CD4-positive, CD25-positive, alpha-beta regulatory T cell (primary cell): ENCODE data around the gene SUB1. TPM values are rescaled to one million over a fixed set of nuclear protein-coding genes. Genes with fewer than 3 reads are reported as not detected.

Experiments used
- ATAC-seq, 2 donors: fragments of 150-1000 bp; cut with Tn5 transposase; one replicate each; pipeline ENCODE4 v1.10.0; 2021; ENCODE audit warnings: low read depth in 2 of 2, moderate number of reproducible peaks in 2 of 2, moderate library complexity in 1 of 2
- DNase-seq, 3 donors: peaks; one replicate each; pipeline versions ENCODE4 v3.0.0 to v3.0.0-alpha.2; 2012 to 2022; ENCODE audit warnings: mixed read lengths in 1 of 3
- H3K27ac ChIP-seq: one replicate; pipeline ENCODE4 v1.7.0; 2013; ENCODE audit warnings: mild to moderate bottlenecking, low read length; ENCODE audit not compliant: insufficient read depth, poor library complexity, severe bottlenecking
- H3K27me3 ChIP-seq: one replicate; pipeline ENCODE4 v1.7.0; 2013; ENCODE audit warnings: low read length; ENCODE audit not compliant: control insufficient read depth, insufficient read depth
- H3K36me3 ChIP-seq: one replicate; pipeline ENCODE4 v1.7.0; 2013; ENCODE audit warnings: mild to moderate bottlenecking, low read length, moderate library complexity; ENCODE audit not compliant: control insufficient read depth, insufficient read depth
- H3K4me1 ChIP-seq: 2 replicates; pipeline ENCODE4 v1.7.0; 2013; ENCODE audit warnings: mild to moderate bottlenecking, low read length; ENCODE audit not compliant: insufficient read depth, control insufficient read depth, poor library complexity, severe bottlenecking
- H3K4me3 ChIP-seq: one replicate; pipeline ENCODE4 v1.7.0; 2013; ENCODE audit warnings: low read depth, mild to moderate bottlenecking, low read length, moderate library complexity
- H3K9me3 ChIP-seq, 2 experiments: 1 replicate in 1 of 2; 2 replicates in 1 of 2; pipeline ENCODE4 v1.7.0; 2013; ENCODE audit warnings: low read length in 2 of 2, mild to moderate bottlenecking in 1 of 2, moderate library complexity in 1 of 2; ENCODE audit not compliant: control insufficient read depth in 2 of 2
- H3K27ac Mint-ChIP-seq, 3 donors: one replicate each; pipeline ENCODE4 v1.8.0; 2020 to 2022; ENCODE audit warnings: mild to moderate bottlenecking in 3 of 3, mixed read lengths in 3 of 3, moderate library complexity in 2 of 3
- H3K27me3 Mint-ChIP-seq: one replicate; pipeline ENCODE4 v1.8.0; 2022; ENCODE audit warnings: mild to moderate bottlenecking, mixed read lengths
- H3K36me3 Mint-ChIP-seq: one replicate; pipeline ENCODE4 v1.8.0; 2020; ENCODE audit warnings: mixed read lengths
- H3K4me1 Mint-ChIP-seq, 4 donors: one replicate each; pipeline ENCODE4 v1.8.0; 2020 to 2022; ENCODE audit warnings: mixed read lengths in 4 of 4, mild to moderate bottlenecking in 1 of 4
- H3K4me3 Mint-ChIP-seq, 4 donors: one replicate each; pipeline ENCODE4 v1.8.0; 2020 to 2022; ENCODE audit warnings: mild to moderate bottlenecking in 4 of 4, mixed read lengths in 4 of 4, moderate library complexity in 3 of 4
- H3K9me3 Mint-ChIP-seq, 7 donors: one replicate each; pipeline ENCODE4 v1.8.0; 2020 to 2022; ENCODE audit warnings: mixed read lengths in 7 of 7, mild to moderate bottlenecking in 3 of 7, moderate library complexity in 2 of 7
- polyA plus RNA-seq, 4 donors: library from polyadenylated mRNA; unstranded; fragments of 300-500 nt; fragmentation: Illumina TruSeq; gene quantifications; one replicate each; pipeline ENCODE4 v1.2.3, GENCODE V29; 2021
- total RNA-seq: library from RNA; stranded (reverse); gene quantifications from one replicate; pipeline ENCODE4 v1.2.3, GENCODE V29; 2022

SUB1 gene
- total and polyA plus RNA-seq, 5 donors from 2014 or later, result 379 to 848 (median 595) TPM

DNA sequence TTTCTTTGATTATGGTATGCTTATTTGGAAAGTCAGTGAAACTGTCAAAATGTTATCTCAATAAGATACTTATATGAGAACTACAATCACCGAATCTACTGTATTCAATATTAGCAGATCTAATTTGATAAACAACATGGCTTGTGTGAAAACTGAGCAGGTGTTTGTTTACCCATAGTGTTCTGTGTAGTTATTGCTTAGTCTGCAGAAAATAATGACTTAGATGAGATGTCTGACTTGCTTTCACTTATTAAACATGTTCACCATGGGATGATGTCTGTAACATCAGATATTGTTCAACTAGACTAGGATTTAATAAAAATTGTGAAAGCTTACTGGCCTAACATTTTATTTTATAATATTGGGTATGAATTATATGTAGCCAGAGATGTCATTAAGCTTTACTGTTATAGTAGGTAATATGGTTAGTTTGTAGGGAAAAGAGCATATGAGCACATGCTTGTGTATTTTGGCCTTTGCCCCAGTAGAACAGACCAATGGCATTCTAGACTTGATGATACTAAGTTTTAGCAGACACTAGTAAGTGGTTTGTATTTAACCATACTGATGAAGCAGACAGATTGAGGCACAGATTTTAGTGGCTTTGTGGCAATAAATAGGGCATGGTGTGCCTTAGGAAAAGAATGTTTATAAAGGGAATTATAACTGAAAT is 16.4 kb downstream of the SUB1 start:
- Mint-ChIP-seq H3K27me3 (no peaks in the 10 kb centered on the region), H3K9me3 (no peaks in the 10 kb centered on the region), H3K4me1 (peaks cover 46 to 68% (median 50%) of the 10 kb centered on the region in 4 donors), H3K27ac (peak overlapping the region in 2 of 3 donors; percentile 11 to 65), H3K36me3 (peaks cover 47% of the 10 kb centered on the region), H3K4me3 (peak overlapping the region in 2 of 4 donors; percentile 21 to 43)
- no peaks in the 10 kb centered on the region for H3K9me3 ChIP-seq
- no peaks in the 10 kb centered on the region for H3K27me3 ChIP-seq
- H3K4me3 ChIP-seq, result no peak overlapping the region
- peaks cover 16% of the 10 kb centered on the region for H3K4me1 ChIP-seq
- peak overlapping the region; percentile 49 for H3K27ac ChIP-seq
- DNase-seq (no peak), ATAC-seq (no peak)
- peaks cover 83% of the 10 kb centered on the region for H3K36me3 ChIP-seq

DNA sequence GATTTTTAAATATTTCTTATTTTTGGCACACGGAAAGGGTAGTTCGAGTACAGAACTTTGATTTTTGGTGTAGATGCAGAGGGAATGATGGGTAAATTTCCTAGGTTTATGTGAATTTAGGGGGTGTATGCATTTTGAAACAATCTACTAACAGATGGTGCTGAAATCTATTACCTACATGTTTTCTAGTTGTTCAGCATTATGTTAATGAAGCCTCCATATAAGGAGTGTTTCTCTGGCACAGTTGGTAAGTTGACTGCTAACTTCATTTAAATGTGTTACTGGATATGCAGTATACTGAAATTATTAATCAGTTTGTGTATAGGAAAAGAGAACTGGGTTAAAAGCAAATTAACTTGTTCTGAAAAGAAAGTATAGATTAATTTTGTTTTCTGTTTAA is 17.5 kb downstream of the SUB1 start:
- no peak overlapping the region for H3K4me3 ChIP-seq
- Mint-ChIP-seq H3K27me3 (no peaks in the 10 kb centered on the region), H3K4me1 (peaks cover 38 to 59% (median 45%) of the 10 kb centered on the region in 4 donors), H3K9me3 (no peaks in the 10 kb centered on the region), H3K27ac (no peak overlapping the region), H3K36me3 (peaks cover 41% of the 10 kb centered on the region), H3K4me3 (no peak overlapping the region)
- H3K27ac ChIP-seq, result no peak overlapping the region
- H3K27me3 ChIP-seq, result no peaks in the 10 kb centered on the region
- peaks cover 6% of the 10 kb centered on the region for H3K4me1 ChIP-seq
- ATAC-seq (no peak), DNase-seq (no peak)
- peaks cover 83% of the 10 kb centered on the region for H3K36me3 ChIP-seq
- no peaks in the 10 kb centered on the region for H3K9me3 ChIP-seq

DNA sequence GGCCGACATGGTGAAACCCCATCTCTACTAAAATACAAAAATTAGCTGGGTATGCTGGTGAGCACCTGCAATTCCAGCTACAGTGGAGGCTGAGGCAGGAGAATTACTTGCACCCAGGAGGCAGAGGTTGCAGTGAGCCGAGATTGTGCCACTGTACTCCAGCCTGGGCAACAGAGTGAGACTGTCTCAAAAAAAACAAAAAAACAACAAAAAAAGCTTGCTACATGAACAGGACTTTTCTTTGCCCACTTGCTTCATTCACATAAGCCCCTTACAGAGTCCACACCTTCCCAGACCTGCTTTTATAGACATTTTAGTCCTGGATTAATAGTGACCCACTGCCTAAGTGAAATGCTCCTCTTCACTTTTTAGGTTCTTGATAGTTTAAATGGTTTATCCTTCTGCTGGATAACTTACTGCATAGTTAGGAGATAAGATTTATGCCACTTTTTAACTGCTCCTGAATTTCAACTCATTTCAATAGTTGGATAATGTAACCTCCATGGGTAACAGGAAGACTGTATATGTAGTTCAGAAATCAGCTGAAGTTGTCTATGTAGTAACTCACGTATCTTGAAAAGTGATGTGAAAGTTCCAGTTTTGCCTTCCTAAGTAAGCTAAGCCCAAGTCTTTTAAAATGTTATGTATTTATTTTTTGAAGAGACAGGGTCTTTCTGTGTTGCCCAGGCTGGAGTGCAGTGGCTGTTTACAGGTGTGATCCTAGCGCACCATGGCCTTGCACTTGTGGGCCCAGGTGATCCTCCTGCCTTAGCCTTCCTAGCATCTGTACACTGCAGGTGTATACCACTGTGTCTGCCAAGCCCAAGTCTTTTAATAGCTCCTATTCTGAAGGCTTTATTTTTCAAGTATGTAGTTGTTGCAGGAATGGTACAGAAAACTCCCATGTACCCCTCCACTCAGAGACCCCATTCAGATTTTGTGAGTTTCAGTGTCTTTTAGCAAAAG is 19.7 kb downstream of the SUB1 start:
- Histone ChIP-seq H3K4me1 (no peaks in the 10 kb centered on the region), H3K36me3 (peaks cover 68% of the 10 kb centered on the region), H3K4me3 (no peak overlapping the region), H3K9me3 (no peaks in the 10 kb centered on the region), H3K27ac (no peak overlapping the region), H3K27me3 (no peaks in the 10 kb centered on the region)
- DNase-seq (no peak), ATAC-seq (no peak)
- H3K4me3 Mint-ChIP-seq, result no peak overlapping the region
- H3K27ac Mint-ChIP-seq, result peak overlapping the region in 2 of 3 donors; percentile 44 to 62
- peaks cover 30% of the 10 kb centered on the region for H3K36me3 Mint-ChIP-seq
- peaks cover 24 to 43% (median 34%) of the 10 kb centered on the region in 4 donors for H3K4me1 Mint-ChIP-seq
- no peaks in the 10 kb centered on the region for H3K27me3 Mint-ChIP-seq
- no peaks in the 10 kb centered on the region for H3K9me3 Mint-ChIP-seq

DNA sequence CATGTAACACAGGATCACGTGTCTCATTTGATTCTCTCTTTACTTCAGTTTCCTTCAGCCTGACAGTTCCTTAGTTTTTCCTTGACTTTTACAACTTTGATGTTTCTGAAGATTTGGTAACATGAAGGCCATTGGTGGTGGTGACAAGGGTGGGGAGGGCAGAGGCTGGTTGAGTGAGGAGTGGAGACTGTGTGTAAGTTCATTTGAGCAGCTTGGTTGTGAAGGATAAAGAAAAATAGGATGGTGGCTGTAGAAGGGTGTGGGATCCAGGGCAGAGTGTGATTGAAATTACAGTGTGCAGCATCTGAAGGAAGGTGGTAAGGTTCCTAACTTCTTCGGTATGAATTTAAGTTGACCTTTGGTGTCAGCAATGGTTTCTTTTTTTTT is 20.4 kb downstream of the SUB1 start:
- no peaks in the 10 kb centered on the region for H3K4me1 ChIP-seq
- H3K9me3 ChIP-seq, result no peaks in the 10 kb centered on the region
- no peak for ATAC-seq
- H3K36me3 Mint-ChIP-seq, result peaks cover 27% of the 10 kb centered on the region
- no peaks in the 10 kb centered on the region for H3K9me3 Mint-ChIP-seq
- H3K4me3 Mint-ChIP-seq, result no peak overlapping the region
- DNase-seq, result no peak
- peaks cover 61% of the 10 kb centered on the region for H3K36me3 ChIP-seq
- no peaks in the 10 kb centered on the region for H3K27me3 Mint-ChIP-seq
- H3K27me3 ChIP-seq, result no peaks in the 10 kb centered on the region
- no peak overlapping the region for H3K27ac Mint-ChIP-seq
- peaks cover 30 to 40% (median 31%) of the 10 kb centered on the region in 4 donors for H3K4me1 Mint-ChIP-seq
- no peak overlapping the region for H3K27ac ChIP-seq
- H3K4me3 ChIP-seq, result no peak overlapping the region

DNA sequence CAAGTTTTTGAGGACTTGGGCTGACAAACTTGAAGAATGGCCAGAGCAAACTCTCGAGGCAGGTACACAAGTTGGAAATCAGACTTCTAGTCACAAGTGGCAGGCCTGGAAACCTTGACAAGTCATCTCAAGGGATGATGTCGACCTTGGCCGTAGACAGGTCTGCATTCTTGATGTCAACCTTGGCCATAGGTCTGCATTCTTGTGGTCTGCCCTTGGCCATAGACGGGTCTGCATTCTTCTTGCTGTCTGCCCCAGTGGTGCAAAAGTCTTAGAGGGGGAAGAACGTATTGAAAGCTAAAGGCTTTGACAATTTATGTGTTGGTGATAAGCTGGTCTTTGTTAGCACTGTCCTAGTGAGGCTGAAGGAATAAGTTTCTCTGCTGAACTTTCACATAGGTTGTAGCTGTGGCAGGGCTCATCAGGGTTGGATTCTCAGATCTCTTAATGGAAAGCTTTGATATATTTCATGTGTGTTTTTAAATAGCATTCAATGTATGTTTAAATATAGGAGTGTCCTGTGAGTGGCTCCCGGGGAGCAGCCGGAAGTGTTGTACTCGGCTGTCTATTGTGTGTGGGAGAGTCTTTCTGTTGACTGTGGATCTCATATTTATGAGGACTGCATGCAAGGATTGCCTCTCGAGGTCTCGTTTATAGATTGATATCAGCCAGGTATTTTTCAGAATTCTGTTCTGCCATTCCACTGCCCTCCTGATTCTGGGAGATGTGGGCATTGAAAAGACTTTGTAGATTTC is 27.0 kb downstream of the SUB1 start:
- no peaks in the 10 kb centered on the region for H3K9me3 Mint-ChIP-seq
- no peak overlapping the region for H3K4me3 Mint-ChIP-seq

DNA sequence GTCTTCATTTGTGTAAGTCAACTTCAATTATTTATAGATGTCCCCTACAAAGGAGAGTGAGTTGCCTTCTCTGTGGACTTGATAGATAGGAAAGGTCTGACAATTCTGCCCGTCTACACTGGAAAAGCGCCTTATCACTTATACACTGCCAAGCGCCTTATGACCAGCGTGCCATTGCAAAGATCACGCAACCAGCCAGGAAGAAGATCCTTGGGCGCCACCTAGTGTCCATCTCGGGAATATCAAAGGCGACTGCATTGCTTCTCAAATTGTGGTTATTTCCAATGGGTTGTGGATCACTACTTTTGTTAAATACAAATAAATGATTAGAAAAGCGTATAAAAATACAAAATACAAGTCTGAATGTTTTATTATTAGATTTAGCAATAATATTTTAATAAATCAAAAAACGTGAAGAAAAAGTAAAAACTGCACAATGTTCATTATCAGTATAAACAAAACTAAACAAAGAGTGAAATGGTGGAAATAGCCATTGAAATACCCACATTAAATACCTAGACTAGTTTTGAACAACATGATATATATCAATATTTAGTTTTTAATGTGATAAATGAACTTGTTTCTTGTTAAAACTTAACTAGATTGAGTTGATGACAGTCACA is 27.8 kb downstream of the SUB1 start:
- Histone ChIP-seq H3K36me3 (peaks cover under 1% of the 10 kb centered on the region), H3K27ac (no peak overlapping the region), H3K4me3 (no peak overlapping the region), H3K4me1 (peaks cover 4% of the 10 kb centered on the region), H3K27me3 (no peaks in the 10 kb centered on the region), H3K9me3 (no peaks in the 10 kb centered on the region)
- peak; percentile 67 to 83 (median 78) for DNase-seq
- Mint-ChIP-seq H3K9me3 (no peaks in the 10 kb centered on the region), H3K27ac (no peak overlapping the region), H3K36me3 (peaks cover 4% of the 10 kb centered on the region), H3K4me3 (no peak overlapping the region), H3K4me1 (peaks cover 12 to 17% (median 14%) of the 10 kb centered on the region in 4 donors), H3K27me3 (no peaks in the 10 kb centered on the region)
- ATAC-seq, result peak; percentile 78 to 79

More for the DNA sequence above, 27.0 kb downstream of the SUB1 start:
- Histone ChIP-seq H3K27ac (no peak overlapping the region), H3K4me3 (no peak overlapping the region), H3K4me1 (peaks cover 4% of the 10 kb centered on the region), H3K9me3 (no peaks in the 10 kb centered on the region), H3K36me3 (peaks cover 9% of the 10 kb centered on the region), H3K27me3 (no peaks in the 10 kb centered on the region)
- DNase-seq, result no peak
- Mint-ChIP-seq H3K27ac (peak overlapping the region in 1 of 3 donors; percentile 65), H3K36me3 (peaks cover 4% of the 10 kb centered on the region), H3K4me1 (peaks cover 12 to 19% (median 16%) of the 10 kb centered on the region in 4 donors), H3K27me3 (no peaks in the 10 kb centered on the region)
- no peak for ATAC-seq

DNA sequence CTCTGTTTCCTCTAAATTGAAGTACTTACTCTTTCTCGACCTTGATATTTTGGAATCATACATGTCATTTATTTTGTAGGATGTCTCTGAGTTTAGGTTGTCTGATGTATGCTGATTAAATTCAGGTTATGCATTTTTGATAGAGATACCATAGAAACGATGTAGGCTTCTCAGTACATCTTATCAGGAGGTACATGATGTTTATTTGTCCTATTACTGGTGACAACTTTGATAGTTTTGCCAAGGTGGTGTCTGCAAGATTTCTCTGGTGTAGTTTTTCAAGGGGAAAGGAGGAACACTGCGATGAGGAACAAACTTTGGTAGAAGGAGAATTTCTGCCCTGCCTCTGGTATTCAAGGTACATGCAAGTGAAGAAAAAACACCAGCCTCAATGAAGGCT is 29.9 kb downstream of the SUB1 start:
- H3K27ac Mint-ChIP-seq, result peak overlapping the region in 1 of 3 donors; percentile 18
- H3K4me3 Mint-ChIP-seq, result no peak overlapping the region

More for the DNA sequence above, 29.9 kb downstream of the SUB1 start:
- H3K27ac ChIP-seq, result no peak overlapping the region
- H3K36me3 ChIP-seq, result no peaks in the 10 kb centered on the region
- Mint-ChIP-seq H3K36me3 (peaks cover 4% of the 10 kb centered on the region), H3K9me3 (no peaks in the 10 kb centered on the region), H3K27me3 (no peaks in the 10 kb centered on the region), H3K4me1 (peaks cover 6 to 16% (median 12%) of the 10 kb centered on the region in 4 donors)
- H3K27me3 ChIP-seq, result no peaks in the 10 kb centered on the region
- DNase-seq (no peak), ATAC-seq (no peak)
- peaks cover 4% of the 10 kb centered on the region for H3K4me1 ChIP-seq
- H3K4me3 ChIP-seq, result no peak overlapping the region
- no peaks in the 10 kb centered on the region for H3K9me3 ChIP-seq
